Ishikawa (cell line): ENCODE data around the gene TTC6.

Experiments
- CEBPB ChIP-seq: IDR thresholded peaks from 2 replicates; pipeline ENCODE4 v1.6.1; 2012
- CREB1 ChIP-seq: IDR thresholded peaks from 2 replicates; pipeline ENCODE4 v1.6.1; 2012; ENCODE audit warnings: low read depth
- EGR1 ChIP-seq: IDR thresholded peaks from 2 replicates; pipeline ENCODE4 v1.6.1; 2012
- EP300 ChIP-seq: IDR thresholded peaks from 2 replicates; pipeline ENCODE4 v1.6.1; 2012; ENCODE audit warnings: borderline replicate concordance
- FOXM1 ChIP-seq: IDR thresholded peaks from 2 replicates; pipeline ENCODE4 v1.6.1; 2012; ENCODE audit warnings: low read depth, borderline replicate concordance
- MAX ChIP-seq: IDR thresholded peaks from 2 replicates; pipeline ENCODE4 v1.6.1; 2012
- NFIC ChIP-seq: IDR thresholded peaks from 2 replicates; pipeline ENCODE4 v1.6.1; 2012
- RAD21 ChIP-seq: IDR thresholded peaks from 2 replicates; pipeline ENCODE4 v1.6.1; 2012; ENCODE audit warnings: low read depth
- REST ChIP-seq: IDR thresholded peaks from 2 replicates; pipeline ENCODE4 v1.6.1; 2012; ENCODE audit warnings: low read depth, mild to moderate bottlenecking
- TAF1 ChIP-seq: IDR thresholded peaks from 2 replicates; pipeline ENCODE4 v1.6.1; 2012; ENCODE audit warnings: low read depth, mild to moderate bottlenecking
- TCF12 ChIP-seq: IDR thresholded peaks from 2 replicates; pipeline ENCODE4 v1.6.1; 2012; ENCODE audit warnings: low read depth
- TEAD4 ChIP-seq: IDR thresholded peaks from 2 replicates; pipeline ENCODE4 v1.6.1; 2012
- YY1 ChIP-seq: IDR thresholded peaks from 2 replicates; pipeline ENCODE4 v1.6.1; 2012; ENCODE audit warnings: low read depth
- ZBTB7A ChIP-seq: IDR thresholded peaks from 2 replicates; pipeline ENCODE4 v1.6.1; 2012; ENCODE audit warnings: low read depth
- TF ChIP-seq, protein P1 (sequence below): IDR thresholded peaks from 2 replicates; pipeline ENCODE4 v1.6.1; 2012

Gene TTC6

DNA sequence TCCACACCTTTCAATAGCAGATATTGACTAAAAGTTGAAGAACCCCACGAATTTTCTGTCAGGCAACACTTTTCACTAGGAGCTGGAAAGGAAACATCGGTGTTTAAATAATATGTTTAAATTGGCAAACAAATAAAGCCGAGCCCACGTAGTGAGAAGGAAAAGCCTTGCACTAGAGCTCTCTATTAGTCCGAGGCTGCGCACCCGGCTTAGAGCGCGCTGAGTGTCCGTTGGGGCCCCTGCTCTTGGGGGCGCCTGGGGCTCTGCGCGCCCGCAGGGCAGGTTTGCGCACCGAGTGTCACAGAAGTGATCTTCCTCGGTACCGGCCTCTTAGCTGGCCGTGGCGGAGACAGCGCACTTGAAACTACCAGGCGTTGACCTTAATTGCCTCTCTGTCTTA, 6.4 kb downstream of the TTC6 start:
- TF ChIP-seq RAD21 = no peak

GRCh38 chr14:37602605-37603453, 7.4 kb downstream of the TTC6 start:
- TF ChIP-seq TAF1 (no peak), CREB1 (no peak), YY1 (no peak), EGR1 (no peak), NFIC (no peak), MAX (no peak), ZBTB7A (no peak), TCF12 (no peak), REST (no peak), RAD21 (no peak), CEBPB (no peak), EP300 (no peak), TEAD4 (no peak)
- TF ChIP-seq, protein P1, sequence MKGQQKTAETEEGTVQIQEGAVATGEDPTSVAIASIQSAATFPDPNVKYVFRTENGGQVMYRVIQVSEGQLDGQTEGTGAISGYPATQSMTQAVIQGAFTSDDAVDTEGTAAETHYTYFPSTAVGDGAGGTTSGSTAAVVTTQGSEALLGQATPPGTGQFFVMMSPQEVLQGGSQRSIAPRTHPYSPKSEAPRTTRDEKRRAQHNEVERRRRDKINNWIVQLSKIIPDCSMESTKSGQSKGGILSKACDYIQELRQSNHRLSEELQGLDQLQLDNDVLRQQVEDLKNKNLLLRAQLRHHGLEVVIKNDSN = no peak

DNA sequence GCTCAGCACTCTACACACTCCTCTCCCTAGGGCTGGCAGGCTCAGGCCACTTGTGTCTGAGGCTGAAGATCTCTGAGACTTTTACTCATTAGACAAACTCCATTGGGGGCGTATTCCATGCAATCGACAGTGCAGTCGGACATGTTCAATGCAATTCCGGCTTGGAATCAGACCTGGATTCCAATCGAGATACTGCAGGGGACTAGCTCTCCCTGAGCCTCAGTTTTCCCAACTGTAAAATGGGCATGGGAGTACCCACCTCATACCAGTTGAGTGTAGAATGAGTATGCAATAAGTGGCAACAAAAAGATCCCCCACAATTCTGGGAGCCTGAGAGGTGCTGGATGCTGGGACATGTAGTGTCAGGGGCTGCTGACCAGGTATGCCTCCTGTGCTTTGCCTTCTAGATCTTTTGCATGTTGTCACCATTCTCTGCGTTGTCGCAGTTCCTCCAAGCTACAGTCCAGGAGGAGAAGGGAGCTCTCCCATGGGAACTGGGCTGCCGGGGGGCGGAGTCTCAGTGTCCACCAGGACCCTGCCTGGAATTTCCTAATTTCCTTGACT, 8.3 kb downstream of the TTC6 start:
- TF ChIP-seq, protein P1 = no peak
- TF ChIP-seq CEBPB (no peak), FOXM1 (no peak), NFIC (no peak), TAF1 (no peak), MAX (no peak), YY1 (no peak), TEAD4 (no peak), REST (no peak), EGR1 (no peak), EP300 (no peak)

DNA sequence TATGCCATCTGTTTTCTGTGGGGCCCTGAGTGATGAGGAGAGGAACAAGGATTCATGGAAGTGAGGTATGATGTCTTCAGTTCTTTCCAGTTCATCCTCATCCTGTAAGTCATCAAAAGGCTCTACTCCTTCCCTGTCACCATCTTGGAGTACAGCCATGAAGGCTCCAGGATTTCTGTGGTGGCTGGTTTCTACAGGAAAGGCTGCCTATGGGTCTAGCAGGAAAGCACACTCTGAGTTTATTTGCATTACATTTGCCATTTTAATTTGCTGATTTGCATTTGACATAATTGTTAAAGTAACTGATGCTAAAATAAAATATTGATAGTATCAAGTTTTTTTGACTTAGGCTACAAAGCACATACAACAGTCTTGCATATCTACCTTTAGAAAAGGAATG, 11.2 kb downstream of the TTC6 start:
- no peak for TF ChIP-seq TAF1
- TF ChIP-seq MAX = no peak
- no peak for TF ChIP-seq CREB1
- no peak for TF ChIP-seq YY1

DNA sequence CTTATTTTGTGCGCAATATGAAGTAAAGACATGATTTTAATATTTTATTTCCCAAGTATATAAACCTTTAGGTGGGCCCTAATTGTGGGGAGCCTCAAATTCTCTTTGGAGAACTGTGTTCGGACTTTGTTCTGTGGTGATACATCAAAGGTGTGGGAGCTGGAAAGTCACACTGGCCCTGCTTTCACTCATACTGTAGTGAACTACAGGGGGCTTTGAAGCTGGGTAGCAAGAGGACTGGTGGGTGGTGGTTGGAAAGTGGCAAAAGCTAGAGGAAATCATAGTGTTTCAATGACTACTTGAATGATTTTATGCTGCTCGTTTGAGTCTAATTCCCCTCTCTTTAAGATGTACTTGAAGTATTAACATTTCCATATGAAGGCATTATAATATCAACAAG, 13.2 kb downstream of the TTC6 start:
- TF ChIP-seq CREB1 = no peak

DNA sequence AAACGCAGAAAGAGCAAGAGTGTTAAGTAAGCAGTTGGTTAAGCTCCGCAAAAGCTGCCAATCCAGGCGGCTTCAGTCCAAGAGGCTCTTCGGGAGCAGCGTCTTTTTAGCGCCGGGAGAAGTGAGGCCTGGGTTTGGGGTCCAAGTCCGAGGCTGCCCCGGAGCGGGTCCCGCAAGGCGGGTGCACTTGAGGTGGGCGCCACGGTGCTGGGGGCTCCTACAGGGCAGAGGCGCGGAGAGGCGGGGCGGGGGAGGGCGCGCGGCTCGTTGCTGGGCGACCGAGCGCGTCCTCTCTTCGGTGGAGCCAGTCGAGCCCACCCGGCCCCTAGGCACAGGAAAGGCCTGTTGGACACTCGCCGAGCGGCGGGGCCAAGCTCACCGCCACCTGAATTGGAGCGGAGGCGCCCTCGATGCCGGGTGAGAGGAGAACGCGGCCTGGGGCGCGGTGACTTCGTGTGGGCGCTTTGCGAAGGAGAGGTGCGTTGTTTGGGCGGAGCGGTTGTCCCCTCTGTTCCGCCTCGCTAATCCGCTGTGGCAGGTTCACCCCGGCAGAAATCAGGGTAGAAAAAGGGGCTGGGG, 15.6 kb downstream of the TTC6 start:
- TF ChIP-seq CEBPB (no peak), ZBTB7A (no peak), YY1 (no peak), TAF1 (no peak), RAD21 (no peak), EP300 (no peak), TCF12 (no peak), NFIC (no peak), CREB1 (no peak), MAX (no peak), FOXM1 (no peak), REST (no peak), EGR1 (no peak), TEAD4 (no peak)
- TF ChIP-seq, protein P1 = no peak
